Caco-2 (cell line): Measurements from ENCODE around the gene RNU6-8. TPM values are rescaled to one million over a fixed set of nuclear protein-coding genes. Genes with fewer than 3 reads are reported as not detected.

Experiments
- BruUV-seq: library from RNA; stranded (reverse); fragments of 400-500 nt; replicated peaks from 2 replicates; lab custom pipeline; 2021; lab: Mats Ljungman, UMichigan
- CTCF ChIA-PET: fragments of 300-600 bp; sonication (Branson Sonifier 250); formaldehyde crosslinking; loops from one replicate; lab custom pipeline; 2022; ENCODE audit warnings: antibody characterized with exemption; lab: Charles Lee
- POLR2A ChIA-PET: fragments of 300-600 bp; sonication (Branson Sonifier 250); formaldehyde crosslinking; loops from one replicate; lab custom pipeline; 2022; ENCODE audit warnings: antibody characterized with exemption; lab: Charles Lee
- DNase-seq, 2 experiments: peaks; one replicate each; pipeline versions ENCODE4 v3.0.0 to v3.0.0-alpha.2; 2020 to 2022
- H3K27me3 ChIP-seq: replicated peaks from 2 replicates; pipeline ENCODE4 v1.6.0; 2011; ENCODE audit warnings: low read length; ENCODE audit not compliant: control insufficient read depth, insufficient read depth
- H3K36me3 ChIP-seq: 2 replicates; pipeline ENCODE4 v1.5.1; 2011; ENCODE audit warnings: low read length; ENCODE audit not compliant: control insufficient read depth, insufficient read depth
- H3K4me1 ChIP-seq: fragments of 250-450 bp; sonication (Bioruptor Pico); 2 replicates; pipeline ENCODE4 v1.5.1; 2020; ENCODE audit warnings: mild to moderate bottlenecking
- H3K4me3 ChIP-seq: 2 replicates; pipeline ENCODE4 v1.5.1; 2011; ENCODE audit warnings: low read depth, mild to moderate bottlenecking, control low read depth, low read length
- H3K9me3 ChIP-seq: fragments of 250-450 bp; sonication (Bioruptor Pico); 2 replicates; pipeline ENCODE4 v1.5.1; 2020; ENCODE audit warnings: mild to moderate bottlenecking, moderate library complexity
- H3K27ac Mint-ChIP-seq: one replicate; pipeline ENCODE4 v1.8.0; 2022; ENCODE audit warnings: mixed read lengths; ENCODE audit not compliant: unreplicated experiment
- H3K27me3 Mint-ChIP-seq: one replicate; pipeline ENCODE4 v1.8.0; 2022; ENCODE audit warnings: mixed read lengths; ENCODE audit not compliant: insufficient read depth, unreplicated experiment
- H3K36me3 Mint-ChIP-seq: one replicate; pipeline ENCODE4 v1.8.0; 2022; ENCODE audit warnings: mild to moderate bottlenecking, mixed read lengths; ENCODE audit not compliant: insufficient read depth, unreplicated experiment
- H3K4me1 Mint-ChIP-seq: one replicate; pipeline ENCODE4 v1.8.0; 2022; ENCODE audit warnings: low read depth, mixed read lengths; ENCODE audit not compliant: unreplicated experiment
- H3K4me3 Mint-ChIP-seq: one replicate; pipeline ENCODE4 v1.8.0; 2022; ENCODE audit warnings: mild to moderate bottlenecking, moderate library complexity, mixed read lengths; ENCODE audit not compliant: unreplicated experiment
- H3K9me3 Mint-ChIP-seq: one replicate; pipeline ENCODE4 v1.8.0; 2022; ENCODE audit warnings: mixed read lengths; ENCODE audit not compliant: unreplicated experiment
- intact Hi-C: fragments of 100-400 bp; cut with micrococcal nuclease; formaldehyde crosslinking; loops from one replicate; pipeline ENCODE4 v1.10.0; 2022; ENCODE audit not compliant: unreplicated experiment
- total RNA-seq: library from RNA; stranded (reverse); gene quantifications from 2 replicates; pipeline ENCODE4 v1.2.3, GENCODE V29; 2022
- TF ChIP-seq, protein P1 (sequence below), 2 experiments: fragments of 200-600 bp in 1 of 2; IDR thresholded peaks; 1 replicate in 1 of 2; 2 replicates in 1 of 2; pipeline versions ENCODE4 v1.5.1 to v1.8.0; 2011 to 2022; ENCODE audit warnings: antibody characterized with exemption in 1 of 2, control low read depth in 1 of 2, inconsistent platforms in 1 of 2, low read depth in 1 of 2, low read length in 1 of 2, mild to moderate bottlenecking in 1 of 2, moderate library complexity in 1 of 2; ENCODE audit not compliant: insufficient read depth in 1 of 2, severe bottlenecking in 1 of 2, unreplicated experiment in 1 of 2

RNU6-8 gene
- total RNA-seq, 1 experiment from 2014 or later: not detected

DNA sequence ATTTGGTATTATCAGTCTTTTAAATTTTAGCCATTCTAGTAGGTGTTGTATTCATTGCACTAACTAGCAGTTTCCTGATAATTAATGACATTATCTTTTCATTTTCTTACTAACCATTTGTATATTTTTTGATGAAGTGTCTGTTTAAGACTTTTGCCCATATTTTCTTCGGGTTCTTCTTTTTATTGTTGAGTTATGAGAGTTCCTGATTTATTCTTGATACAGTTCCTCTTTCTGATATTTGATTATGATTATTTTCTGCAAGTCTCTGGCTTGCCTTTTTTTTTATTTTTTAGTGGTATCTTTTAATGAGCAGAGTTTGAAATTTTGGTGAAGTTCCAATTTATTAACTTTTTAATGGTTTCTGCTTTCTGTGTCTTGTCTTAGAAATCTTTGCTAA, 7.4 kb downstream of the RNU6-8 start:
- Histone ChIP-seq H3K4me1 (no peaks in the 10 kb centered on the region), H3K27me3 (no peaks in the 10 kb centered on the region), H3K36me3 (no peaks in the 10 kb centered on the region), H3K9me3 (no peaks in the 10 kb centered on the region), H3K4me3 (no peak overlapping the region)
- Mint-ChIP-seq H3K36me3 (no peaks in the 10 kb centered on the region), H3K4me3 (no peak overlapping the region), H3K27me3 (no peaks in the 10 kb centered on the region), H3K27ac (no peak overlapping the region), H3K4me1 (peaks cover 5% of the 10 kb centered on the region), H3K9me3 (no peaks in the 10 kb centered on the region)
- ChIA-PET CTCF (no interaction called here), POLR2A (no interaction called here)
- TF ChIP-seq, protein P1, sequence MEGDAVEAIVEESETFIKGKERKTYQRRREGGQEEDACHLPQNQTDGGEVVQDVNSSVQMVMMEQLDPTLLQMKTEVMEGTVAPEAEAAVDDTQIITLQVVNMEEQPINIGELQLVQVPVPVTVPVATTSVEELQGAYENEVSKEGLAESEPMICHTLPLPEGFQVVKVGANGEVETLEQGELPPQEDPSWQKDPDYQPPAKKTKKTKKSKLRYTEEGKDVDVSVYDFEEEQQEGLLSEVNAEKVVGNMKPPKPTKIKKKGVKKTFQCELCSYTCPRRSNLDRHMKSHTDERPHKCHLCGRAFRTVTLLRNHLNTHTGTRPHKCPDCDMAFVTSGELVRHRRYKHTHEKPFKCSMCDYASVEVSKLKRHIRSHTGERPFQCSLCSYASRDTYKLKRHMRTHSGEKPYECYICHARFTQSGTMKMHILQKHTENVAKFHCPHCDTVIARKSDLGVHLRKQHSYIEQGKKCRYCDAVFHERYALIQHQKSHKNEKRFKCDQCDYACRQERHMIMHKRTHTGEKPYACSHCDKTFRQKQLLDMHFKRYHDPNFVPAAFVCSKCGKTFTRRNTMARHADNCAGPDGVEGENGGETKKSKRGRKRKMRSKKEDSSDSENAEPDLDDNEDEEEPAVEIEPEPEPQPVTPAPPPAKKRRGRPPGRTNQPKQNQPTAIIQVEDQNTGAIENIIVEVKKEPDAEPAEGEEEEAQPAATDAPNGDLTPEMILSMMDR (IDR thresholded peaks at IDR 0.05; ENCODE audit: insufficient read depth in 1 of 2, low read depth in 1 of 2, low read length in 1 of 2, severe bottlenecking in 1 of 2, unreplicated experiment in 1 of 2): no peak
- no TSS peak for BruUV-seq
- no peak for DNase-seq
- intact Hi-C loops: no loop called here

DNA sequence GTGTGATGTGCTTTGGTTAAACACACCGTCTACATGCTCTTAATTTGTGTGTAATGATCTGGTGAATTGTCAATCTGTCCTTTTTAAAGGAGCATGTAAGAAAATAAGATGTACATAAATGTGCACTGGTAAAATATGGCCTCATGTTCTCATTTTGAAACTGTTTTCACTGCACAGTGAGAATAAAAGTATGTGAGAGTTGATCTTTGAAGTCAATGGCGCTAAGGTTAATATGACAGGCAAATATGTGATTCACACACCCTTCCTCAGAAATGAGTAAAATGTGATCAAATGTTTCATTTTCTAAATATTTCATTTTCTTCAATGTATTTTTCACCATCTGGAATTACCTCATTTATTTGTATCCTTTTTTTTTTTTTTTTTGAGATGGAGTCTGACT, 9.5 kb downstream of the RNU6-8 start:
- H3K4me1 ChIP-seq: no peaks in the 10 kb centered on the region
- H3K9me3 ChIP-seq: no peaks in the 10 kb centered on the region
- Mint-ChIP-seq H3K4me3 (no peak overlapping the region), H3K9me3 (no peaks in the 10 kb centered on the region), H3K27me3 (no peaks in the 10 kb centered on the region), H3K27ac (no peak overlapping the region), H3K4me1 (peaks cover 6% of the 10 kb centered on the region), H3K36me3 (no peaks in the 10 kb centered on the region)
- no peaks in the 10 kb centered on the region for H3K27me3 ChIP-seq
- ChIA-PET CTCF (no interaction called here), POLR2A (no interaction called here)
- TF ChIP-seq, protein P1 (IDR thresholded peaks at IDR 0.05; ENCODE audit: insufficient read depth in 1 of 2, low read depth in 1 of 2, low read length in 1 of 2, severe bottlenecking in 1 of 2, unreplicated experiment in 1 of 2): no peak
- DNase-seq: no peak
- no TSS peak for BruUV-seq
- H3K4me3 ChIP-seq: no peak overlapping the region
- intact Hi-C loops: no loop called here
- H3K36me3 ChIP-seq: no peaks in the 10 kb centered on the region

GRCh38 chr14:32192712-32193373, 10.2 kb downstream of the RNU6-8 start:
- H3K27me3 ChIP-seq: no peaks in the 10 kb centered on the region
- no peak for DNase-seq
- ChIA-PET CTCF (interaction anchor here (0.7 kb wide), 1 partner anchor 1124 kb away, joined by 3 read pairs; no protein-coding TSS in a partner anchor), POLR2A (no interaction called here)
- no peaks in the 10 kb centered on the region for H3K27me3 Mint-ChIP-seq
- no peaks in the 10 kb centered on the region for H3K36me3 ChIP-seq
- H3K36me3 Mint-ChIP-seq: no peaks in the 10 kb centered on the region
- H3K4me1 Mint-ChIP-seq: peaks cover 6% of the 10 kb centered on the region
- H3K9me3 ChIP-seq: no peaks in the 10 kb centered on the region
- intact Hi-C loops: no loop called here
- H3K27ac Mint-ChIP-seq: no peak overlapping the region
- BruUV-seq: no TSS peak
- H3K9me3 Mint-ChIP-seq: no peaks in the 10 kb centered on the region
- H3K4me3 Mint-ChIP-seq: no peak overlapping the region
- H3K4me3 ChIP-seq: no peak overlapping the region
- H3K4me1 ChIP-seq: no peaks in the 10 kb centered on the region
- TF ChIP-seq, protein P1 (IDR thresholded peaks at IDR 0.05; ENCODE audit: insufficient read depth in 1 of 2, low read depth in 1 of 2, low read length in 1 of 2, severe bottlenecking in 1 of 2, unreplicated experiment in 1 of 2): no peak
